ENCODE data around the gene SIM1.

Gene SIM1

DNA sequence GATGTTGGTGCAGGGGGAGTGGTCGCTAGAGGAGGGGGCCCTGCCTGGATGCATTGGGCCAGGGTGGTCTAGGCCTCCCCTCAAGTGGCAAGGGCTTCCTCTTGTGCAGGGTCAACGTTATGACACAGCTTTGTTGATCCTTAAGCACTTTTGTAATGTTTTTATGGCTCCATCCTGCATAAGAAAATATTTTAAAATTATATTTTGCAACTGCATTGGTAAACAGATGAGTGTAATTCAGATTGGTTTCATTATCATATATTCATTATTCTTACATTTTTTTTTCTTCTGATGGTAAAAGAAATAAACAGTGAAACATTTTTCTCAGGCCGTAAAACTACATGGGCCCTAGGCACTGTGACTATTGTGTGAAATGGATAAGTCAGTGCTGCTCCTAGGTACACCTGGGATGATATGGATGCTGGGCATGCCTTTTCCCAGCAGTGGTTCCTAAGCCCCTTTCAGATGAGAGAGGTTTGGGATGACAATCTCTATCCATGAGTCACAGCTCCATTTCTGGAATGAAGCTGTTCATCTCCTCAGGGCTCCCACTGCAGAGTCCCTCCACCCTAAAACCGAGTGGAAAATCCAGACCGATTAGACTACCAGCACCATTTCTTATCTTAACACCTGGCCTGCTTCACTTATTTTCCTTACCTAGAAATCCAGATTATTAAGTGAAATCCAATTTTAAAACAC lies 5.8 kb upstream of the SIM1 start:
- ATAC-seq: no peak

- ATAC-seq: no peak
Measured at GRCh38 chr6:100469101-100469859, 4.6 kb upstream of the SIM1 start.

DNA sequence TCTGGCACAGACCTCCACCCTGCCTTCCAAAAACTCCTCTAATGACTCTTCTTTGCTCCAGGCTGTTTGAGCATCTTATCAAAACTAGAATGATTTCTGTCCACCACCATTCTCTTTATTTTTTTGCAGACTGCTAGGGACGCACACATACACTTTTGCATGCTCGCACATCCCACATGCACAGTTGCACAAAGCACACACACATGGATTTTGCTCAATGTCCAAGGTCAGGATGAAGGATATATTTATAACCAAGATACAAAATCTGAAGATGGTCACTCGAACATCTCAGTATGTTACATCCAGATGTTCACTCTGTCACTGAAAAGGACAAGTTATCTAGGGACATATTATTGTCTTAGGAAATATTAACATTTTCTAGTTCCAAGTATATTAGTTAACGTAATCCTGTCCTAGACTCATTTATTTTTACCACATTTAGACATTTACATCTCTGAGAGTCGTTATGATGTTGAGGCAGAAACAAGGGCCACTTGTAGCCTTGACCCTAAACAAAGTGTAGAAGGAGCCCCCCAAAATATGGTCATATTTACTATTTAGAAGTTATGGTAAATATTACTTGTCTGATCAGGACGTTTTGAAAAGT lies 3.4 kb upstream of the SIM1 start:
- ATAC-seq: no peak

- ATAC-seq: peak in 1 of 2 donors; percentile 15
Measured at GRCh38 chr6:100467129-100468015, 2.7 kb upstream of the SIM1 start.

GRCh38 chr6:100466410-100467128 lies 1.8 kb upstream of the SIM1 start:
- peak in 1 of 2 donors; percentile 18 for ATAC-seq

DNA sequence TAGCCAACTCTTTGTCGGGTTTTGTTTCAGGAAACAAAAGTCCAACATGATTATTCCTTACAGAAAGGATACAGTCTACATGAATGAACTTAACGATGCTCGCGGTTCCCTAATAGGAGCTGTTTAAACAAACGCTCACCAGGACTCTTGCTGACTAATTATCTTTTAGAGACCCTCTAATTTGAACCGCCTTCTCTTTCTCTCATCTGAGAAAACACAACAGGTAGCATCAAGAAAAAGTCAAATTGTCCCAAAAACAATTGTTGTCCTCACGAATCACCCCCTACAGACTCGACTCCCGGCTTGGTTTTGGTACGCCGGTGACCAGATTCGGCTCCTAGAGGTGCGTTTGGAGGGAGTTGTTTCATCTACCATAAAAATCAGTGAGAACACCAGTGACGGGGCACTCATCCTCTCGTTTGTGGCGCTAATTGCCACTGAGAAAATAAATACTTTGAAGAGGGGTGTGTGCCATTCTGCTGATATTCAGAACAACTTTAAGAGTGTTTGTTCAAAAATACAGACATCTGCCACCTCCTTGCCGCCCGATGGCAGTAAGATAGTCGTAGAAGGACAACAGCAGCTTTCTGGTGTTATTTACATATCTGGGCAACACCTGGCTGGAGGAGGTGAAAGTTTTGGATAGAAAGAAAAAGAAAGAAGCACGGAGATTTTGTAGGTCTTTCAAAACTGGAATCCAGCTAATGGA lies 1.1 kb upstream of the SIM1 start:
- ATAC-seq: no peak

- ATAC-seq: no peak
Measured at GRCh38 chr6:100464162-100464851, 414 bp downstream of the SIM1 start.

DNA sequence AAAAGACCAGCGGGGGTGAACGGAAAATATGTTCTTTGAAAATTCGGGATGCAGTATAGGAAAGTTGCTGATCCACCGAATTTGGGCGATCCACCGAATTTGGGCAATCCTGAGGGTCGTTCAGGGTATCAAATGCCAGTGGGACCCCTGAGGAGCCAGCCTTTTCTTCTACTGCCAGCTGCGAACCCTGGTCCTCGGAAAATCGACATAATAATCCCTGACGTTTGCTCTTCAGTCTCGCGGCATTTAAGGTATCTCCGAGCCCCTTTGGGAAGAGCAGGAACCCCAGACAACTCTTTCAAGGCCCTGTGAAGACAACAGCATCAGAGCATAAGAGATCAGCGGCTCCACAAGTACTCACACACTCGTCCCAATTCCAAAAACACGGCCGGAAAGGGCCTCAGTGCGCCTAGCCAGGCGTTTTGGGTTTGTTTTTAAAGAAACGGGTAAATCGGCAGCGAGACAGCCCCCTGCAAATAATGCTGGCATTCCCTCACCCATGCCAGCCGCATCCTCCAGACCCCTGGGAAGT lies 1.0 kb downstream of the SIM1 start:
- no peak for ATAC-seq

- ATAC-seq: no peak
Measured at GRCh38 chr6:100462706-100463629, 1.8 kb downstream of the SIM1 start.

DNA sequence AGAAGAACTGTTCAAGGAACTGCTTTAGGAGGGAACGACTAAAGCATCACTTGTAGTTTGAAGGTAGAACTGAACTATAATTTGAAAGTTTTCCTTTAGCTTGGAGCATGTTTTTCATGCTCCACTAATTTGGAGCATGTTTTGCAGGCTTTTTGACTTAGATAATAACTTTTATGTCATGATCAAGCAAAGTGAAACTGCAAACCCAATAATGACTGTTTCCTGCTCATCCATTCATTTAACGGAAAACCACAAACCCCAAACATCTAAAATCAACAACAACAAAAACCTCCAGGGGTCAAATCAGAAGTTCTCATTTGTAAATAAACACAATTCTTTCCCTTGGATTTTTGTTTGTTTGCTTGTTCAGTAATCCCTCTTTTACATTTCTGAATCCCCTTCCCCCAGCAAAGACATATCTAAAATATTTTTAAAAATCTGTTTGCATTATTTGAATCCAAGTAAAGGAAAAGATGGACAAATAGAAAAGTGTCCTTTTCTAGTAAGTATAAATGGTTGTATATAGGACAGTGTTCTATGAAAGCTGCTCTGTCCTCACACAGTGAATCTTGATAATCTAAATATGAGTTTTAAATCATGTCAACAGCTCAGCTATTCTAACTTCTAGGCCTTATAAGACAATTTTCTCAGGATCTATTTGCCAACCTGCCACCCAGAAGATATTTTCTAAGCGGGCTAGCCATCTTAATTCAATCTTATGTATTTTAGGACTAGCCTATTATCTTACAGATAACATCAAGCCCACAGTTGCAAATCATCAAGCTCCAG lies 2.6 kb downstream of the SIM1 start:
- no peak for ATAC-seq

- ATAC-seq: no peak
Measured at GRCh38 chr6:100461278-100461916, 3.3 kb downstream of the SIM1 start.

GRCh38 chr6:100460650-100461204 lies 4.0 kb downstream of the SIM1 start:
- no peak for ATAC-seq

DNA sequence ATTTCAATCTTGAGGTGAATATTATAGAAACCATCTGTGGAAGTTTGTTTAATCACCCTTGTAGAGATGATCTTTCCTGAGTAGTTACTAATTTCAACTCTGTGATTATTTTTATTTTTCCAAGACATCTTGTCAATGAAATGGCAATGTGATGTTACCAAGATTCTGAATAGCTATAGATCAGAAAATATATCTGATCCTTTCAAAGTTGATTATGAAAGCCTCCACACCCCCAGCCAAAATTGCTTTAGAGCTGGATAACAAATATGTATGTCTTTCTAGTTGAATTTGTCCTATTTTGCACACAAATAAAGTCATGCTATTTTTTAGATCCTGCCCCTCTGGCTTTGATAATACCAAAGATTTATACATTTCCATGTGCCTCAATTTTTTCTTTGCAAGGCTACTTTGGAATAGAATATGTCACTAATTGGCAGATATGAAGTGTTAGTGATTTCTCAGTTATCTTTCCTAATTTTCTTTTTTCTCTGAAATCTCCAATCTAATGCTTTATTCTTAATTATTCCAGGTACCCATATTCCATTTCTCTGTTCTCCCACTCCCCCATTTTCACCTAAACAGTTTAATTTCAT lies 5.0 kb downstream of the SIM1 start:
- no peak for ATAC-seq

GRCh38 chr6:100458841-100459591 lies 5.7 kb downstream of the SIM1 start:
- no peak for ATAC-seq

DNA sequence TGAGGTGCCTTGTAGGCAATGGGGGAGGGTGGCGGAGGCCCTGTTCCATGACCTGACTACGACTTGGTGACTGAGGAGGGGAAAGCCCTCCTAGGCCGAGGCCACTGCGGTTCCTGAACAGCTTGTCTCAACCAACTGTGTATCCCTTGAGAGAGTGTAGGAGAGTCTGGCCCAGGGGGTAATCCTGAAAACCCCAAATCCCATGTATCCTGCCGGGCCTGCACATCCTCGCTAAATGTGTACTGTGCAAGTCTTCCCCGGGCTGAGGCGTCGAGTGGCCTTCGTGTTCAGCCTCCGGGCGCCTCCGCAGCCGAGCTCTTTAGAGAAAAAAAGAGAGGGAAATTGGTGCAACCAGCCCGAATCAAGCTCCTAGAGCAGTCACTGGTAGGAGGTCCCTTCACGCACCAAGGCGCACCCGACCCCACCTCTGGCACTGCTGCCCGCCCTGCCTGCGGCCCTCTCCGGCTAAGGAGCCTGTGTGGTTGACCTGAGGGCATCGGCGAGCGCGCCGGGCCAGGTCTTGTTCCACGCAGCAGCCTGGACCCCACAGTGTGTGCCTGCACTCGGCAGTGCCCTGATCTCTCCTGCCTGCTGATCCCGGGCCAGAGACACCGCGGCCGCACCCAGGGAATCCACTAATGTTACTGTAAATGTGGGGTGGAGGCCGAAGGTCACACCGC lies 7.3 kb downstream of the SIM1 start:
- no peak for ATAC-seq

GRCh38 chr6:100456908-100457235 lies 7.8 kb downstream of the SIM1 start:
- ATAC-seq: no peak
